Right lobe of liver (tissue), 6 donors: ENCODE data around the gene STX1A. TPM values are rescaled to one million over a fixed set of nuclear protein-coding genes. Genes with fewer than 3 reads are reported as not detected.
"Not testable (repeated sequence)": the region's sequence is repeated elsewhere in the genome, so short reads cannot be mapped to it uniquely, and the experiment has no call there.

ENCODE experiments used
- ATAC-seq, 4 donors: fragments of 200-7000 bp; cut with Tn5 transposase; one replicate each; pipeline ENCODE4 v1.9.1; 2020; ENCODE audit warnings: mild to moderate bottlenecking in 4 of 4, moderate library complexity in 4 of 4
- DNase-seq, 3 donors: peaks; one replicate each; pipeline ENCODE4 v3.0.0-alpha.2; 2020
- H3K27ac ChIP-seq, 3 donors: fragments of 200-600 bp; one replicate each; pipeline ENCODE4 v1.8.0; 2022
- H3K27me3 ChIP-seq, 2 donors: fragments of 200-600 bp; one replicate each; pipeline ENCODE4 v1.8.0; 2022
- H3K36me3 ChIP-seq, 4 donors: fragments of 200-600 bp; sonication (generic) in 1 of 4; one replicate each; pipeline versions ENCODE4 v1.5.1 to v1.8.0; 2017 to 2022; ENCODE audit warnings: control low read depth in 1 of 4
- H3K4me1 ChIP-seq, 4 donors: fragments of 200-600 bp; sonication (generic) in 1 of 4; one replicate each; pipeline versions ENCODE4 v1.5.1 to v1.8.0; 2017 to 2022; ENCODE audit warnings: control low read depth in 1 of 4
- H3K4me3 ChIP-seq, 3 donors: fragments of 200-600 bp; one replicate each; pipeline ENCODE4 v1.8.0; 2022
- H3K9me3 ChIP-seq, 4 donors: fragments of 200-600 bp; sonication (generic) in 1 of 4; one replicate each; pipeline versions ENCODE4 v1.5.1 to v1.8.0; 2017 to 2022; ENCODE audit warnings: control low read depth in 1 of 4
- POLR2A ChIP-seq: fragments of 450-650 bp; IDR thresholded peaks from one replicate; pipeline ENCODE4 v1.6.1; 2017; ENCODE audit warnings: antibody characterized with exemption, mild to moderate bottlenecking
- WGBS: methylation state at CpG from one replicate; pipeline ENCODE4 v1.1.6; 2018; ENCODE audit warnings: low coverage, low lambda C conversion rate; ENCODE audit not compliant: insufficient coverage; ENCODE audit errors: missing lambda C conversion rate; 5-methylcytosine and 5-hydroxymethylcytosine counted together
- intact Hi-C, 2 donors: fragments of 100-400 bp; cut with DNase I; formaldehyde crosslinking; loops; one replicate each; pipeline versions ENCODE4 v1.11.2 to v1.14.1; 2022
- total RNA-seq, 6 experiments: library from RNA; depleted of rRNA in 2 of 6; stranded (reverse); fragments of >200 nt in 2 of 6; fragmentation: NEBNext Ultra II Directional in 3 of 6; extraction: Animal tissue kit (Norgen Biotek cat#: 25700) in 3 of 6; gene quantifications; one replicate each; pipeline versions ENCODE4 v1.1.0 to v1.2.4, GENCODE V29; 2016 to 2023
- TF ChIP-seq, protein P1 (sequence below), 4 donors: fragments of 200-600 bp in 3 of 4; fragments of 450-650 bp in 1 of 4; IDR thresholded peaks; one replicate each; pipeline versions ENCODE4 v1.5.1 to v1.8.0; 2016 to 2022; ENCODE audit warnings: antibody characterized with exemption in 4 of 4, mild to moderate bottlenecking in 2 of 4
- donor health status: DM: no; HTN: yes; CAD: no.
- donor health status: DM: no; HTN: no; CAD: no.
- donor health status: DM: no; HTN: no; CAD: no.
- donor health status: DM: no; HTN: yes; CAD: no.
- donor health status: DM: no; HTN: yes; CAD: no.

STX1A gene
- total RNA-seq, 6 experiments from 2014 or later = 1.4 to 2.8 (median 1.9) TPM

DNA sequence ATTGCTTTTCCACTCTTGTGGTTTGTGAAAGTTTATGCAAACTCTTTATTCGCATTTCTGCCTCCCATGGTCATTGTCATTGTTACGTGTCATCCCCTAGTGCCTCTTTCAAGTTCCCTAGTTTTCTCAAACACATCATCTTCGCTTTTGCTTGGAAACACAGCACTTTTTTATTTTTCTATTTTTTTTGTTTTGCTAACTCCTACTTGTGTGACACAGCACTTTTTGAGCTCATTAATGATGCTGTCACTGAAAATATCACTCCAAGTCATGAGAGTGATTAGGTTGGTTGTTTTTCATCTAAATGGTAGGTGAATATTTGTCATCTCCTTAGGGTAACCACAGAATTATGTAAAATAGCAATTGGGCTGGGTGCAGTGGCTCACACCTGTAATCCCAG, 8.5 kb upstream of the STX1A start:
- no peak for DNase-seq
- ATAC-seq = no peak
- Histone ChIP-seq H3K36me3 (no peaks in the 10 kb centered on the region), H3K4me3 (no peak overlapping the region), H3K9me3 (no peaks in the 10 kb centered on the region), H3K27ac (no peak overlapping the region), H3K27me3 (no peaks in the 10 kb centered on the region), H3K4me1 (no peaks in the 10 kb centered on the region)
- TF ChIP-seq, protein P1, sequence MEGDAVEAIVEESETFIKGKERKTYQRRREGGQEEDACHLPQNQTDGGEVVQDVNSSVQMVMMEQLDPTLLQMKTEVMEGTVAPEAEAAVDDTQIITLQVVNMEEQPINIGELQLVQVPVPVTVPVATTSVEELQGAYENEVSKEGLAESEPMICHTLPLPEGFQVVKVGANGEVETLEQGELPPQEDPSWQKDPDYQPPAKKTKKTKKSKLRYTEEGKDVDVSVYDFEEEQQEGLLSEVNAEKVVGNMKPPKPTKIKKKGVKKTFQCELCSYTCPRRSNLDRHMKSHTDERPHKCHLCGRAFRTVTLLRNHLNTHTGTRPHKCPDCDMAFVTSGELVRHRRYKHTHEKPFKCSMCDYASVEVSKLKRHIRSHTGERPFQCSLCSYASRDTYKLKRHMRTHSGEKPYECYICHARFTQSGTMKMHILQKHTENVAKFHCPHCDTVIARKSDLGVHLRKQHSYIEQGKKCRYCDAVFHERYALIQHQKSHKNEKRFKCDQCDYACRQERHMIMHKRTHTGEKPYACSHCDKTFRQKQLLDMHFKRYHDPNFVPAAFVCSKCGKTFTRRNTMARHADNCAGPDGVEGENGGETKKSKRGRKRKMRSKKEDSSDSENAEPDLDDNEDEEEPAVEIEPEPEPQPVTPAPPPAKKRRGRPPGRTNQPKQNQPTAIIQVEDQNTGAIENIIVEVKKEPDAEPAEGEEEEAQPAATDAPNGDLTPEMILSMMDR (IDR thresholded peaks at IDR 0.05) = no peak
- intact Hi-C loops = loop anchor here (5.0 to 10.0 kb wide), 3 partner anchors 53 to 121 kb away; partner anchors contain the start of gene MLXIPL (in 1 of the 2)
- WGBS = 73% methylated on average over 3 of the region's 3 CpGs

DNA sequence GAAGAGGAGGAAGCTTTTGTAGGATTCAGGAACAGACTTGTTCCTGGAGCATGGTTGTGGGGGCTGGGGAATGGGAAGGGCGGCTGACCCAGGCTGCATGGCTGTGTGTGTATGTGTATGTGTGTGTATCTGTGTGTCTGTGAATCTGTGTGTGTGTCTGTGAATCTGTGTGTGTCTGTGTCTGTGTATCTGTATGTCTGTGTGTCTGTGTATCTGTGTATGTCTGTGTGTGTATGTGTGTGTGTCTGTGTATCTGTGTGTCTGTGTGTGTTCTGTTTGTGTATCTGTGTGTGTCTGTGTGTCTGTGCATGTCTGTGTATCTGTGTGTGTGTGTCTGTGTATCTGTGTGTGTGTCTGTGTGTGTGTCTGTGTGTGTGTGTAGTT, 6.6 kb upstream of the STX1A start:
- intact Hi-C loops = loop anchor here (5.0 to 10.0 kb wide), 3 partner anchors 51 to 119 kb away; partner anchors contain the start of gene MLXIPL (in 1 of the 2)
- Histone ChIP-seq H3K36me3 (no peaks in the 10 kb centered on the region), H3K4me1 (peaks cover 0 to 8% (median 4%) of the 10 kb centered on the region in 4 donors), H3K9me3 (no peaks in the 10 kb centered on the region), H3K4me3 (no peak overlapping the region), H3K27me3 (no peaks in the 10 kb centered on the region), H3K27ac (no peak overlapping the region)
- 45% methylated on average over 1 of the region's 1 CpG for WGBS
- TF ChIP-seq, protein P1 (IDR thresholded peaks at IDR 0.05) = no peak
- no peak for ATAC-seq
- no peak for DNase-seq

DNA sequence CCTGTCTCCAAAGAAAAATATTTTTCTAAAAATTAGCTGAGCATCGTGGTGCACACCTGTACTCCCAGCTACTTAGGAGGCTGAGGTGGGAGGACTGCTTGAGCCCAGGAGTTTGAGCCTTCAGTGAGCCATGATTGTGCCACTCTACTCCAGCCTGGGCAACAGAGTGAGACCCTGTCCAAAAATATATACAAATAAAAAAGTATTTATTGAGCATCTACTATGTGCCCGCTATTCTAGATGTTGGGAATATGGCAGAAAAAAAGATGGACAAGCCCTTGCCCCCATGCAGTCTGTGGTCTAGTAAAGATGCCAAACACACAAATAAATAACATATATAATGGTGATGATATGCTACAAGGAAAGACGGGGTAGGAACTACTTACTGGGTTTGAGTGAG, 4.3 kb upstream of the STX1A start:
- intact Hi-C loops = loop anchor here in 1 of 2 donors (10.0 kb wide), 2 partner anchors 49 to 99 kb away; partner anchors contain the start of gene MLXIPL
- no peaks in the 10 kb centered on the region for H3K36me3 ChIP-seq
- peaks cover 0 to 10% (median 4%) of the 10 kb centered on the region in 4 donors for H3K4me1 ChIP-seq
- DNase-seq (no peak), ATAC-seq (no peak)
- no peak overlapping the region for H3K4me3 ChIP-seq
- TF ChIP-seq, protein P1 (IDR thresholded peaks at IDR 0.05) = no peak
- TF ChIP-seq POLR2A = no peak
- H3K27me3 ChIP-seq = no peaks in the 10 kb centered on the region
- no peaks in the 10 kb centered on the region for H3K9me3 ChIP-seq
- WGBS = 100% methylated on average over 3 of the region's 3 CpGs
- no peak overlapping the region for H3K27ac ChIP-seq

DNA sequence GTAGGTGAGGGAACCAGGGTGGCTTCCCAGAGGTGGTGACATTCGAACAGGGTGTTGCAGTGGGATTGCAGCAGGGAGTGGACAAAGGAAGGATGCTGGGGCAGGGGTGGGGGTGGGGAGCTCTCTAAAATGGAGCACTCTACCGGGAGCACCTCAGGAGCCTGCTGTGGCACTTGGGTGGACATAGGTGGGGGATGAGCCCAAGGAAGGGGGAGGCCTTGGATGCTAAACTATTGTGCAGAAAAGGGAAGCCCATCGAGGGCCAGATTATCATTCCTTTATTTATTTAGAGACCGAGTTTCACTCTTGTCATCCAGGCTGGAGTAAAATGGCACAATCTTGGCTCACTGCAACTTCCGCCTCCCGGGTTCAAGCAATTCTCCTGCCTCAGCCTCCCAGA, 3.3 kb upstream of the STX1A start:
- WGBS = 53% methylated on average over 6 of the region's 6 CpGs
- intact Hi-C loops = loop anchor here in 1 of 2 donors (10.0 kb wide), 2 partner anchors 48 to 98 kb away; partner anchors contain the start of gene MLXIPL
- TF ChIP-seq, protein P1 (IDR thresholded peaks at IDR 0.05) = no peak
- no peak for TF ChIP-seq POLR2A

DNA sequence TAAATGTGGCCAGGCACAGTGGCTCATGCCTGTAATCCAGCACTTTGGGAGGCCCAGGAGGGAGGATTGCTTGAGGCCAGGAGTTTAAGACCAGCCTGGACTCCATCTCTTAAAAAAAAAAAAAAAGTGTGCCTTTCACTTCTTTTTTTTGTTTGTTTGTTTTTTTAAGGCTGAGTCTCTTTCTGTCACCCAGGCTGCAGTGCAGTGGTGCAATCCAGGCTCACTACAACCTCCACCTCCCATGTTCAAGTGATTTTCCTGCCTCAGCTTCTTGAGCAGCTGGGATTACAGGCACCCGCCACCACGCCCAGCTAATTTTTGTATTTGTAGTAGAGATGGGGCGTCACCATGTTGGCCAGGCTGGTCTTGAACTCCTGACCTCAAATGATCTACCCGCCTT, 2.7 kb upstream of the STX1A start:
- not testable (repeated sequence) for H3K36me3 ChIP-seq, H3K27me3 ChIP-seq, DNase-seq, H3K9me3 ChIP-seq, H3K4me3 ChIP-seq, H3K27ac ChIP-seq, ATAC-seq
- intact Hi-C loops = loop anchor here in 1 of 2 donors (10.0 kb wide), 2 partner anchors 47 to 97 kb away; partner anchors contain the start of gene MLXIPL
- WGBS = 45% methylated on average over 4 of the region's 4 CpGs
- H3K4me1 ChIP-seq = peaks cover 0 to 10% (median 4%) of the 10 kb centered on the region in 4 donors

More for the DNA sequence above, 3.3 kb upstream of the STX1A start:
- H3K36me3 ChIP-seq = no peaks in the 10 kb centered on the region
- DNase-seq = no peak
- no peak overlapping the region for H3K4me3 ChIP-seq
- H3K4me1 ChIP-seq = peaks cover 0 to 10% (median 4%) of the 10 kb centered on the region in 4 donors
- H3K9me3 ChIP-seq = no peaks in the 10 kb centered on the region
- H3K27me3 ChIP-seq = no peaks in the 10 kb centered on the region
- no peak for ATAC-seq
- H3K27ac ChIP-seq = no peak overlapping the region
